ENCODE results near the gene SLC13A2. TPM values are rescaled to one million over a fixed set of nuclear protein-coding genes. Genes with fewer than 3 reads are reported as not detected.

SLC13A2 gene
- total and polyA plus RNA-seq, 2 donors (not counting 3 experiments of a cell fraction or from before 2014, with no cell fraction given), result not detected

GRCh38 chr17:28514561-28515002 is 41.1 kb downstream of the SLC13A2 start:
- Histone ChIP-seq H2AFZ (ENCODE audit: low read depth, low read length) (no peak overlapping the region), H3K4me1 (ENCODE audit: control insufficient read depth, extremely low read depth, insufficient read depth, low read length) (no peaks in the 10 kb centered on the region), H3K79me2 (ENCODE audit: control insufficient read depth, insufficient read depth, low read length) (no peaks in the 10 kb centered on the region), H3K36me3 (ENCODE audit: control insufficient read depth in 2 of 2, extremely low read depth in 1 of 2, insufficient read depth in 2 of 2, low read length in 2 of 2) (no peaks in the 10 kb centered on the region), H3K4me3 (replicated peaks in 1 of 3; ENCODE audit: insufficient read depth in 1 of 3, low read depth in 1 of 3, low read length in 3 of 3) (no peak overlapping the region), H3K9me1 (replicated peaks; ENCODE audit: control insufficient read depth, extremely low read depth, insufficient read depth, low read length) (no peaks in the 10 kb centered on the region), H3K9ac (replicated peaks; ENCODE audit: extremely low read depth, insufficient read depth, low read length) (no peak overlapping the region), H3K27ac (ENCODE audit: insufficient read depth, low read depth, low read length) (no peak overlapping the region), H3K27me3 (ENCODE audit: control insufficient read depth in 2 of 2, insufficient read depth in 2 of 2, low read length in 2 of 2) (peaks cover 2 to 5% of the 10 kb centered on the region in 2 experiments), H3K4me2 (ENCODE audit: insufficient read depth, low read length) (no peak overlapping the region), H3K9me3 (replicated peaks; ENCODE audit: control insufficient read depth, insufficient read depth, low read length) (no peaks in the 10 kb centered on the region), H4K20me1 (replicated peaks; ENCODE audit: control insufficient read depth, extremely low read depth, insufficient read depth, low read length) (no peaks in the 10 kb centered on the region)
- CTCF ChIA-PET, result interaction anchor here (1.3 kb wide), 1 partner anchor 98 kb away, joined by 3 read pairs; no protein-coding TSS in a partner anchor
- no TSS peak for BruUV-seq (replicated peaks)
- no peak for DNase-seq (ENCODE audit: low read depth, low spot score)
- intact Hi-C loops (cut with micrococcal nuclease), result no loop called here
- dilution Hi-C loops (cut with MboI; ENCODE audit: extremely low pct_ligation_motif_present, low sequenced_read_pairs), result no loop called here
- no peak for FAIRE-seq
- TF ChIP-seq POLR2A (IDR thresholded peaks at IDR 0.05; ENCODE audit: low read depth, low read length) (no peak), FOS (IDR thresholded peaks at IDR 0.05; ENCODE audit: borderline replicate concordance, insufficient read depth, low read length) (no peak), MYC (IDR thresholded peaks at IDR 0.05; ENCODE audit: low read depth, low read length) (no peak)
- POLR2A ChIA-PET, result no interaction called here

GRCh38 chr17:28515518-28515917 is 42.1 kb downstream of the SLC13A2 start:
- H3K79me2 ChIP-seq (ENCODE audit: control insufficient read depth, insufficient read depth, low read length), result no peaks in the 10 kb centered on the region
- ChIA-PET POLR2A (no interaction called here), CTCF (no interaction called here)
- dilution Hi-C loops (cut with MboI; ENCODE audit: extremely low pct_ligation_motif_present, low sequenced_read_pairs) (no loop called here), intact Hi-C loops (cut with micrococcal nuclease) (no loop called here)
- no peak for FAIRE-seq
- H3K27me3 ChIP-seq (ENCODE audit: control insufficient read depth in 2 of 2, insufficient read depth in 2 of 2, low read length in 2 of 2), result peaks cover 0 to 5% of the 10 kb centered on the region in 2 experiments
- no peak overlapping the region for H3K4me3 ChIP-seq (replicated peaks in 1 of 3; ENCODE audit: insufficient read depth in 1 of 3, low read depth in 1 of 3, low read length in 3 of 3)
- H3K36me3 ChIP-seq (ENCODE audit: control insufficient read depth in 2 of 2, extremely low read depth in 1 of 2, insufficient read depth in 2 of 2, low read length in 2 of 2), result no peaks in the 10 kb centered on the region
- BruUV-seq (replicated peaks), result no TSS peak
- H4K20me1 ChIP-seq (replicated peaks; ENCODE audit: control insufficient read depth, extremely low read depth, insufficient read depth, low read length), result no peaks in the 10 kb centered on the region
- TF ChIP-seq POLR2AphosphoS5 (IDR thresholded peaks at IDR 0.05; ENCODE audit: insufficient read depth, low read depth, low read length) (no peak), MYC (IDR thresholded peaks at IDR 0.05; ENCODE audit: low read depth, low read length) (no peak), JUN (IDR thresholded peaks at IDR 0.05; ENCODE audit: borderline replicate concordance, insufficient read depth, insufficient read length, low read depth) (no peak), POLR2A (IDR thresholded peaks at IDR 0.05; ENCODE audit: low read depth, low read length) (no peak), MAX (IDR thresholded peaks at IDR 0.05; ENCODE audit: insufficient read depth, insufficient read length) (no peak), EZH2 (IDR thresholded peaks at IDR 0.05; ENCODE audit: borderline replicate concordance, low read depth, low read length, severe bottlenecking) (no peak), FOS (IDR thresholded peaks at IDR 0.05; ENCODE audit: borderline replicate concordance, insufficient read depth, low read length) (no peak), CTCF (IDR thresholded peaks at IDR 0.05; ENCODE audit: extremely low read depth in 1 of 2, insufficient read depth in 1 of 2, low read depth in 1 of 2, low read length in 2 of 2) (no peak), GATA2 (IDR thresholded peaks at IDR 0.05; ENCODE audit: insufficient read depth, insufficient read length, low read depth, low read length) (no peak)
- H3K27ac ChIP-seq (ENCODE audit: insufficient read depth, low read depth, low read length), result no peak overlapping the region
- no peak overlapping the region for H3K4me2 ChIP-seq (ENCODE audit: insufficient read depth, low read length)
- no peaks in the 10 kb centered on the region for H3K4me1 ChIP-seq (ENCODE audit: control insufficient read depth, extremely low read depth, insufficient read depth, low read length)
- H2AFZ ChIP-seq (ENCODE audit: low read depth, low read length), result no peak overlapping the region
- no peaks in the 10 kb centered on the region for H3K9me1 ChIP-seq (replicated peaks; ENCODE audit: control insufficient read depth, extremely low read depth, insufficient read depth, low read length)
- no peak overlapping the region for H3K9ac ChIP-seq (replicated peaks; ENCODE audit: extremely low read depth, insufficient read depth, low read length)
- H3K9me3 ChIP-seq (replicated peaks; ENCODE audit: control insufficient read depth, insufficient read depth, low read length), result no peaks in the 10 kb centered on the region
- DNase-seq (ENCODE audit: low read depth, low spot score), result no peak
